HEK293 (cell line): ENCODE data around the gene CARD11.

Experiments
- CTCF ChIA-PET: fragments of 350-600 bp; formaldehyde crosslinking; extraction: SDS; loops from one replicate; lab custom pipeline; 2021; ENCODE audit warnings: antibody characterized with exemption; lab: Yijun Ruan, JAX
- POLR2A ChIA-PET: fragments of 300-600 bp; formaldehyde crosslinking; extraction: SDS; loops from one replicate; lab custom pipeline; 2020; ENCODE audit warnings: antibody characterized with exemption, inconsistent platforms; lab: Yijun Ruan, JAX
- H3K27ac ChIP-seq: fragments of 200-500 bp; sonication (Bioruptor generic); 2 replicates; pipeline ENCODE4 v1.5.1; 2014; ENCODE audit warnings: low read depth, low read length, control low read depth, inconsistent platforms; ENCODE audit errors: extremely low read depth
- H3K36me3 ChIP-seq, 2 experiments: fragments of 200-500 bp in 1 of 2; sonication (Bioruptor generic) in 1 of 2; 1 replicate in 1 of 2; 2 replicates in 1 of 2; pipeline ENCODE4 v1.5.1; 2014 to 2017; ENCODE audit warnings: inconsistent platforms in 2 of 2, low read length in 2 of 2; ENCODE audit not compliant: control insufficient read depth in 2 of 2, insufficient read depth in 1 of 2
- H3K4me1 ChIP-seq: fragments of 200-500 bp; sonication (Bioruptor generic); 2 replicates; pipeline ENCODE4 v1.5.1; 2014; ENCODE audit warnings: mild to moderate bottlenecking, low read length, inconsistent platforms; ENCODE audit not compliant: control insufficient read depth, insufficient read depth
- H3K4me3 ChIP-seq: 2 replicates; pipeline ENCODE4 v1.5.1; 2011; ENCODE audit warnings: low read depth, mild to moderate bottlenecking, control low read depth, low read length, moderate library complexity
- H3K9me3 ChIP-seq: fragments of 200-500 bp; sonication (Bioruptor generic); 2 replicates; pipeline ENCODE4 v1.5.1; 2014; ENCODE audit warnings: low read depth, low read length, inconsistent platforms; ENCODE audit not compliant: control insufficient read depth, insufficient read depth
- BCL6B ChIP-seq: fragments of 450-650 bp; formaldehyde crosslinking; IDR thresholded peaks from 2 replicates; pipeline ENCODE4 v1.5.1; 2017; ENCODE audit warnings: missing biosample characterization, missing genetic modification characterization
- TCF7L2 ChIP-seq: IDR thresholded peaks from 2 replicates; pipeline ENCODE4 v1.6.1; 2011; ENCODE audit warnings: low read depth, mild to moderate bottlenecking, inconsistent platforms, low read length, moderate library complexity, borderline replicate concordance
- WT1 ChIP-seq: fragments of 450-650 bp; formaldehyde crosslinking; IDR thresholded peaks from 2 replicates; pipeline ENCODE4 v1.5.1; 2016; ENCODE audit warnings: missing biosample characterization, missing genetic modification characterization
- ZFHX2 ChIP-seq: fragments of 450-650 bp; formaldehyde crosslinking; conservative IDR thresholded peaks from 2 replicates; pipeline ENCODE4 v1.5.1; 2016; ENCODE audit warnings: missing biosample characterization, missing genetic modification characterization
- ZFP37 ChIP-seq: fragments of 450-650 bp; formaldehyde crosslinking; IDR thresholded peaks from 2 replicates; pipeline ENCODE4 v1.5.1; 2016; ENCODE audit warnings: missing biosample characterization, missing genetic modification characterization
- ZIC2 ChIP-seq: fragments of 450-650 bp; formaldehyde crosslinking; IDR thresholded peaks from 2 replicates; pipeline ENCODE4 v1.5.1; 2016; ENCODE audit warnings: missing biosample characterization, missing genetic modification characterization
- ZNF426 ChIP-seq: fragments of 450-650 bp; formaldehyde crosslinking; IDR thresholded peaks from 2 replicates; pipeline ENCODE4 v1.5.1; 2017; ENCODE audit warnings: missing biosample characterization, missing genetic modification characterization, mild to moderate bottlenecking, inconsistent platforms, moderate library complexity
- ZNF449 ChIP-seq: fragments of 450-650 bp; formaldehyde crosslinking; IDR thresholded peaks from 2 replicates; pipeline ENCODE4 v1.5.1; 2017; ENCODE audit warnings: missing biosample characterization, mild to moderate bottlenecking, missing genetic modification characterization, moderate library complexity
- ZNF488 ChIP-seq: fragments of 450-650 bp; formaldehyde crosslinking; IDR thresholded peaks from 2 replicates; pipeline ENCODE4 v1.5.1; 2016; ENCODE audit warnings: missing biosample characterization, missing genetic modification characterization
- ZNF560 ChIP-seq: fragments of 450-650 bp; formaldehyde crosslinking; IDR thresholded peaks from 2 replicates; pipeline ENCODE4 v1.5.1; 2017; ENCODE audit warnings: missing biosample characterization, missing genetic modification characterization, borderline replicate concordance
- ZNF610 ChIP-seq: fragments of 450-650 bp; formaldehyde crosslinking; IDR thresholded peaks from 2 replicates; pipeline ENCODE4 v1.5.1; 2016; ENCODE audit warnings: missing biosample characterization, missing genetic modification characterization, borderline replicate concordance
- ZNF692 ChIP-seq: fragments of 450-650 bp; formaldehyde crosslinking; IDR thresholded peaks from 2 replicates; pipeline ENCODE4 v1.5.1; 2016; ENCODE audit warnings: missing biosample characterization, missing genetic modification characterization
- ZNF704 ChIP-seq: fragments of 450-650 bp; formaldehyde crosslinking; IDR thresholded peaks from 2 replicates; pipeline ENCODE4 v1.5.1; 2016; ENCODE audit warnings: missing biosample characterization, missing genetic modification characterization
- ZSCAN16 ChIP-seq: fragments of 450-650 bp; formaldehyde crosslinking; IDR thresholded peaks from 2 replicates; pipeline ENCODE4 v1.5.1; 2016; ENCODE audit warnings: missing biosample characterization, missing genetic modification characterization
- ZSCAN23 ChIP-seq: fragments of 450-650 bp; formaldehyde crosslinking; IDR thresholded peaks from 2 replicates; pipeline ENCODE4 v1.5.1; 2016; ENCODE audit warnings: missing biosample characterization, missing genetic modification characterization

Gene CARD11

DNA sequence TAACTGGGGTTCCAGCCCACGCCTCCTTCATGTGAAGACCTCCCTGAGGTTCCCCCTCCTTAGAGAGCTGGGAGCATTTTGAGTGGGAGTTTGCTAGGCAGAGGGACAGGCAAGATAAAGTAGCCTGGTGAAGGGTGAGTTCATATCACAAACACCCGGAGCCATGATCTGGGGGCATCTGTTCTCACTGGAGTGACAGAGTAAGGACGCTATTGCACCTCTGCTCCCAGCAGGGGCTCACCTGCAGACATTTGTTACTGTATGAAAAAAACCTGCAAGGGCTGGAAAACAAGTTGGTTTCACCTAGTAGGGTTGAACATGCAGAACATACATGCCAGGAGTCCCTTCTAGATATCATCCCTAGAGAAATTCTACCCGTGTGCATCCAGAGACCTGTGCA is 88.4 kb downstream of the CARD11 start:
- ChIA-PET CTCF (no interaction called here), POLR2A (no interaction called here)
- Histone ChIP-seq H3K36me3 (no peaks in the 10 kb centered on the region), H3K9me3 (no peaks in the 10 kb centered on the region), H3K4me1 (no peaks in the 10 kb centered on the region), H3K4me3 (no peak overlapping the region), H3K27ac (no peak overlapping the region)
- TF ChIP-seq ZNF560 (no peak), ZSCAN16 (tag by site-specific recombination) (no peak), TCF7L2 (no peak), WT1 (no peak), ZNF449 (tag by site-specific recombination) (no peak)

GRCh38 chr7:2954433-2954853 is 89.2 kb downstream of the CARD11 start:
- H3K4me3 ChIP-seq: no peak overlapping the region
- TF ChIP-seq ZNF426 (tag by site-specific recombination) (no peak), ZIC2 (tag by site-specific recombination) (peak; percentile 43)
- no peaks in the 10 kb centered on the region for H3K9me3 ChIP-seq
- no peak overlapping the region for H3K27ac ChIP-seq
- ChIA-PET CTCF (interaction anchor here (0.6 kb wide), 1 partner anchor 30 kb away, joined by 5 read pairs; no protein-coding TSS in a partner anchor), POLR2A (no interaction called here)
- H3K4me1 ChIP-seq: no peaks in the 10 kb centered on the region
- H3K36me3 ChIP-seq: no peaks in the 10 kb centered on the region

GRCh38 chr7:2953588-2954407 is 89.9 kb downstream of the CARD11 start:
- no peaks in the 10 kb centered on the region for H3K4me1 ChIP-seq
- H3K27ac ChIP-seq: no peak overlapping the region
- H3K9me3 ChIP-seq: no peaks in the 10 kb centered on the region
- no peak for TF ChIP-seq ZNF692 (tag by site-specific recombination)
- TF ChIP-seq ZFHX2 (tag by site-specific recombination): no peak
- no peak for TF ChIP-seq ZNF610 (tag by site-specific recombination)
- TF ChIP-seq ZNF704 (tag by site-specific recombination): no peak
- no peak for TF ChIP-seq ZNF488
- TF ChIP-seq, all 188 proteins: peak for 0
- H3K4me3 ChIP-seq: no peak overlapping the region
- ChIA-PET CTCF (interaction anchor here (0.6 kb wide), 1 partner anchor 31 kb away, joined by 5 read pairs; no protein-coding TSS in a partner anchor), POLR2A (no interaction called here)
- H3K36me3 ChIP-seq: no peaks in the 10 kb centered on the region

DNA sequence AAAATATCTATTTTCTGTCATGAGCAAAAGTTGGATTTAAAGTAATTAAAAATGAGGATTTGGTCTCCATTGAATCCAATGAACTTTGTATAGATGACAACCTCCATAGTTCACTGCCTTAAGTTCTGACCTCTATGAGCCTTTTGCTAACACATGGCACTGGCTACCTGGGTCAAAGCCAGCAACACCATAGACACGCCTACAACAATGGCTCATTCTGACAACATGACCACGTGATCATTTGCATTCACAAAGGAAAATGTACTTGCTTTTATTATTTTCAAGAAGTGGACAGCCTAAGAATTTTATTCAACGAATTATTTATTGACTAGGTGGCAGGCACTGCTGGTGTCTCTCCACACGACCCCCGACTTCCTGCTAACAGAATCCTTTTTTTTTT is 90.6 kb downstream of the CARD11 start:
- POLR2A ChIA-PET: no interaction called here
- Histone ChIP-seq H3K4me3 (no peak overlapping the region), H3K4me1 (no peaks in the 10 kb centered on the region), H3K27ac (no peak overlapping the region), H3K9me3 (no peaks in the 10 kb centered on the region), H3K36me3 (no peaks in the 10 kb centered on the region)
- CTCF ChIA-PET: no interaction called here
- TF ChIP-seq ZSCAN23 (tag by site-specific recombination) (no peak), BCL6B (tag by site-specific recombination) (no peak), ZFP37 (tag by site-specific recombination) (no peak)
